HG03175 (cell line): ENCODE results near the gene RINL.

Experiments used
- ATAC-seq: cut with Tn5 transposase; IDR thresholded peaks from one replicate; pipeline ENCODE4 v1.9.1; 2021; ENCODE audit warnings: mild to moderate bottlenecking, moderate library complexity; ENCODE audit not compliant: unreplicated experiment

The RINL gene

GRCh38 chr19:38850436-38850975 lies 27.6 kb downstream of the RINL start:
- ATAC-seq: peak; percentile 70

- peak; percentile 57 for ATAC-seq
These were observed 28.1 kb downstream of the RINL start, which contains the start of gene HNRNPL for GRCh38 chr19:38849860-38850435. HNRNPL (minus strand) TSS chr19:38849986; CDS start chr19:38849966, 20 bp downstream.

- ATAC-seq: peak; percentile 26
These were observed 28.8 kb downstream of the RINL start for GRCh38 chr19:38849147-38849859.

- ATAC-seq: no peak
These were observed 29.6 kb downstream of the RINL start for GRCh38 chr19:38848299-38849146.

- no peak for ATAC-seq
These were observed 32.0 kb downstream of the RINL start for GRCh38 chr19:38846097-38846496.

GRCh38 chr19:38845374-38846024 lies 32.6 kb downstream of the RINL start:
- no peak for ATAC-seq

- ATAC-seq: no peak
These were observed 33.9 kb downstream of the RINL start for GRCh38 chr19:38844093-38844686.

- ATAC-seq: no peak
These were observed 34.8 kb downstream of the RINL start for GRCh38 chr19:38843175-38843758.

GRCh38 chr19:38842439-38843174 lies 35.5 kb downstream of the RINL start:
- ATAC-seq: no peak

- no peak for ATAC-seq
These were observed 36.2 kb downstream of the RINL start for GRCh38 chr19:38841787-38842438.

- ATAC-seq: no peak
These were observed 36.8 kb downstream of the RINL start for GRCh38 chr19:38841180-38841766.

- ATAC-seq: no peak
These were observed 37.5 kb downstream of the RINL start for GRCh38 chr19:38840583-38840968.

- ATAC-seq: no peak
These were observed 38.1 kb downstream of the RINL start for GRCh38 chr19:38839816-38840582.

- ATAC-seq: no peak
These were observed 38.9 kb downstream of the RINL start for GRCh38 chr19:38838986-38839761.

- ATAC-seq: no peak
These were observed 39.7 kb downstream of the RINL start for GRCh38 chr19:38838208-38838985.

GRCh38 chr19:38837656-38838121 lies 40.4 kb downstream of the RINL start:
- no peak for ATAC-seq
